Left lung (tissue), 10 donors: ENCODE measurements around the gene DMAP1. TPM values are rescaled to one million over a fixed set of nuclear protein-coding genes. Genes with fewer than 3 reads are reported as not detected.

Experiments used
- ATAC-seq: fragments of 200-7000 bp; cut with Tn5 transposase; one replicate; pipeline ENCODE4 v1.9.1; 2020; ENCODE audit warnings: moderate library complexity
- DNase-seq, 4 donors: peaks; one replicate each; pipeline ENCODE4 v3.0.0-alpha.2; 2013 to 2020
- H3K27ac ChIP-seq, 2 donors: fragments of 200-600 bp; sonication (generic) in 1 of 2; one replicate each; pipeline versions ENCODE4 v1.5.0 to v1.8.0; 2020 to 2021
- H3K27me3 ChIP-seq, 2 donors: fragments of 200-600 bp; sonication (generic) in 1 of 2; one replicate each; pipeline versions ENCODE4 v1.5.0 to v1.8.0; 2020 to 2021
- H3K36me3 ChIP-seq, 2 donors: fragments of 200-600 bp; sonication (generic) in 1 of 2; one replicate each; pipeline versions ENCODE4 v1.5.0 to v1.8.0; 2020 to 2021
- H3K4me1 ChIP-seq, 2 donors: fragments of 200-600 bp; one replicate each; pipeline ENCODE4 v1.8.0; 2021
- H3K4me3 ChIP-seq, 2 donors: fragments of 200-600 bp; sonication (generic) in 1 of 2; one replicate each; pipeline versions ENCODE4 v1.5.0 to v1.8.0; 2020 to 2021; ENCODE audit warnings: mild to moderate bottlenecking in 1 of 2
- H3K9me3 ChIP-seq, 2 donors: fragments of 200-600 bp; sonication (generic) in 1 of 2; one replicate each; pipeline versions ENCODE4 v1.5.0 to v1.8.0; 2020 to 2021
- intact Hi-C, 2 donors: fragments of 100-400 bp; cut with DNase I; formaldehyde crosslinking; loops; one replicate each; pipeline versions ENCODE4 v1.11.2 to v1.14.2; 2022
- polyA plus RNA-seq, 6 donors: library from polyadenylated mRNA; unstranded; fragments of 120-200 nt; gene quantifications; one replicate each; pipeline ENCODE4 v1.2.1, GENCODE V29; 2013; ENCODE audit not compliant: insufficient read length in 6 of 6
- total RNA-seq, 2 donors: library from RNA; stranded (reverse); fragmentation: NEBNext Ultra II Directional; extraction: Animal tissue kit (Norgen Biotek cat#: 25700); gene quantifications; one replicate each; pipeline ENCODE4 v1.2.1, GENCODE V29; 2021
- TF ChIP-seq, protein P1 (sequence below), 2 donors: fragments of 200-600 bp; sonication (generic) in 1 of 2; IDR thresholded peaks; one replicate each; pipeline versions ENCODE4 v1.5.0 to v1.8.0; 2021; ENCODE audit warnings: antibody characterized with exemption in 2 of 2
- donor health status: DM: no; HTN: yes; CAD: no.
- donor health status: DM: no; HTN: no; CAD: no.

Gene DMAP1
- total and polyA plus RNA-seq, 8 donors: 25.6 to 76.2 (median 66.5) TPM

DNA sequence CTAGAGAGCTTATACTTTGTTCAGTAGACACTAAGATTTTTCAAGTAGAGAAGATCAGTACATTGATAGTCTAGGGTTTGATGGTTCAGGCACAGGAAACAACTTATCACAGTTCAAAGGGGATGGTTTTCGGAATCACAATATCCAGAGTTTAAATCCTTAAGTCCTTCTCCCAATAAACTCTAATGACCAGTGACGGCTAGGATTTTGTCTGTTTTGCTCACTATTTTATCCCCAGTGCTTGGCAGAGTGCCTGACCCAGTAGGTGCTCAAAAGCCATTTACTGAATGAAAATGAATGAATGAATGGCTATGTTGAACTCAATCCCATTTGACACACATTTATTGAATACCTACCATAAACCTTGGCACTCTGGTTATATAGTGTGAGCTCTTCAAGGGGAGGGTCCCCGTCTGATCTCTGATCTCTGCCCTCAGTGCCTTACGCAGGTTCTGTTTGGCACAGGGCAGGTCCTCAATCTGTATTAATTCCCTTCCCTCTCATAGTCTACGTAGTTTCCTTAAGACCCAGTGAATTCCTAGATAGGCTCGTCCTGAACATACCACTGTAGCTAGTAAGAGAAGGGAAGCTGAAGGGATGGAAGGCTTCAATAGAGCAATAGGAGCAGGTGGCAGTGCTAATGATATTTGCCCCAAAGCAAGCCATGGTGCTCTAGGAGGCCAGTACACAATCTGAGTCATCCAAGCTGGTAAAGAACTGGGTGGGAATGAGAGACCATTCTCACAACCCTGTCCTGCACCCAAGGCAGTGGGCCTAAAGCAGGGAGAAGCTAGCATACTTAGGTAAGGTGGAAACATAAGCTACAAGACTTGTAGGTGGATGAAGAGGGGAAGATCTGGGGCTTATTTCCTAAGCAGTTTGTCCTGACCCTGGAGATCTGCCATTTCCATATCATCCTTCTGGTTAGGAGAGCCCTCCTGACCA, 53.4 kb downstream of the DMAP1 start:
- intact Hi-C loops: no loop called here
- no peak for ATAC-seq
- Histone ChIP-seq H3K27ac (no peak overlapping the region), H3K9me3 (no peaks in the 10 kb centered on the region), H3K4me3 (no peak overlapping the region), H3K4me1 (peaks cover 0 to 38% of the 10 kb centered on the region in 2 donors), H3K27me3 (no peaks in the 10 kb centered on the region), H3K36me3 (no peaks in the 10 kb centered on the region)
- no peak for DNase-seq
- TF ChIP-seq, protein P1, sequence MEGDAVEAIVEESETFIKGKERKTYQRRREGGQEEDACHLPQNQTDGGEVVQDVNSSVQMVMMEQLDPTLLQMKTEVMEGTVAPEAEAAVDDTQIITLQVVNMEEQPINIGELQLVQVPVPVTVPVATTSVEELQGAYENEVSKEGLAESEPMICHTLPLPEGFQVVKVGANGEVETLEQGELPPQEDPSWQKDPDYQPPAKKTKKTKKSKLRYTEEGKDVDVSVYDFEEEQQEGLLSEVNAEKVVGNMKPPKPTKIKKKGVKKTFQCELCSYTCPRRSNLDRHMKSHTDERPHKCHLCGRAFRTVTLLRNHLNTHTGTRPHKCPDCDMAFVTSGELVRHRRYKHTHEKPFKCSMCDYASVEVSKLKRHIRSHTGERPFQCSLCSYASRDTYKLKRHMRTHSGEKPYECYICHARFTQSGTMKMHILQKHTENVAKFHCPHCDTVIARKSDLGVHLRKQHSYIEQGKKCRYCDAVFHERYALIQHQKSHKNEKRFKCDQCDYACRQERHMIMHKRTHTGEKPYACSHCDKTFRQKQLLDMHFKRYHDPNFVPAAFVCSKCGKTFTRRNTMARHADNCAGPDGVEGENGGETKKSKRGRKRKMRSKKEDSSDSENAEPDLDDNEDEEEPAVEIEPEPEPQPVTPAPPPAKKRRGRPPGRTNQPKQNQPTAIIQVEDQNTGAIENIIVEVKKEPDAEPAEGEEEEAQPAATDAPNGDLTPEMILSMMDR (IDR thresholded peaks at IDR 0.05): no peak

DNA sequence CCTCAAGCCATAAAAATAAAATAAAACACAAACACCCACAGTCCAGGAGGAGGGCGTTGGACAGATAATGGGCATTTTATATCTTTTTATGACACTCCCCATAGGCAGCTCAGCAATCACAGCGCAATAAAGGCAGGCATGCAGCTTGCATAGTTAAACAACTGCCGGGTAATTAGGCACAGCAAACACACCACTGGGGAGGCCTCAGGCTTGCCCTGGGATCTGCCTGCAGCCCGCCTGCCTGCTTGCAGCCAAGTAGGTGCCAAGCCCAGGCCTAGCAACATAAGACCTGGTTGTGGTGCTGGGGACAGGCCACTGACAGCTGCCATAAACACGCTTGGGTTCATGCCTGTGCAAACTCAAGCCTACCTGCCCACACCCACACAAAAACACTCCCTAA, 54.2 kb downstream of the DMAP1 start:
- intact Hi-C loops: no loop called here
- DNase-seq (no peak), ATAC-seq (no peak)
- Histone ChIP-seq H3K4me1 (peaks cover 0 to 30% of the 10 kb centered on the region in 2 donors), H3K4me3 (no peak overlapping the region), H3K27ac (no peak overlapping the region), H3K36me3 (no peaks in the 10 kb centered on the region), H3K27me3 (no peaks in the 10 kb centered on the region), H3K9me3 (no peaks in the 10 kb centered on the region)
- TF ChIP-seq, protein P1 (IDR thresholded peaks at IDR 0.05): no peak

DNA sequence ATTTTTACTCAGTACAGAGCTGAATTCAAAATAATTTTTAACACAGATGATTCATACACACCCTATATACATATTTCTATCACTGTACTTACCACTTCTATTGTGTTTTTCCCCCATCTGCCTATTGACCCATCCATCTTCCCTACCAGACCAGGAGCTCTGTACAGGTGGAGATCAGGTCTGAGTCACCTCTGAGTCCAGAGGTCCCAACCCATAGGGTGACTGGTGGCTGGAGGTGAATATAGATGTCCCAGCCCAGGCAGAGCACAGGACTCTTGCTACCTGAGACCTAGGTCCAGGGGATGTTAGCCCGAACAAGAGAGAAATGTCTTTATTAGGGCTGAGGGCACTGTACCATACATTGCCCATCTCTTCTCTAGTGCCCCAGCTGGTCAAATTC, 54.8 kb downstream of the DMAP1 start:
- ATAC-seq (no peak), DNase-seq (no peak)
- Histone ChIP-seq H3K4me3 (no peak overlapping the region), H3K4me1 (peaks cover 0 to 24% of the 10 kb centered on the region in 2 donors), H3K9me3 (no peaks in the 10 kb centered on the region), H3K36me3 (no peaks in the 10 kb centered on the region), H3K27ac (no peak overlapping the region), H3K27me3 (no peaks in the 10 kb centered on the region)
- intact Hi-C loops: no loop called here
- TF ChIP-seq, protein P1 (IDR thresholded peaks at IDR 0.05): no peak

Other genes starting within 250 kb of the DMAP1 start
- 10 to 100 TPM; 13.5 to 23.4 TPM for gene DPH2, start 243.5 kb upstream of the DMAP1 start, total RNA-seq
- 10 to 100 TPM; 17.2 to 24.8 (median 18.9) TPM for gene DPH2, start 243.5 kb upstream of the DMAP1 start, polyA plus RNA-seq
- 100 to 1,000 TPM; 176 to 239 TPM for gene ATP6V0B, start 238.5 kb upstream of the DMAP1 start, total RNA-seq
- gene ATP6V0B, start 238.5 kb upstream of the DMAP1 start, polyA plus RNA-seq: 10 to 100 TPM; 56.5 to 69.3 (median 64.3) TPM
- gene B4GALT2, start 234.3 kb upstream of the DMAP1 start, total RNA-seq: 10 to 100 TPM; 39.1 to 50.1 TPM
- 10 to 100 TPM; 33.2 to 58.9 (median 43.5) TPM for gene B4GALT2, start 234.3 kb upstream of the DMAP1 start, polyA plus RNA-seq
- gene CCDC24, start 221.9 kb upstream of the DMAP1 start, total RNA-seq: 10 to 100 TPM in 1 of 2 donors, 1 to 10 TPM in 1; 9.9 to 13.7 TPM
- 10 to 100 TPM; 10.2 to 17.7 (median 12.9) TPM for gene CCDC24, start 221.9 kb upstream of the DMAP1 start, polyA plus RNA-seq
- gene SLC6A9, start 182.0 kb upstream of the DMAP1 start, total RNA-seq: 10 to 100 TPM; 12.4 to 28.5 TPM
- gene SLC6A9, start 182.0 kb upstream of the DMAP1 start, polyA plus RNA-seq: 10 to 100 TPM; 10.9 to 17.6 (median 14.6) TPM
- gene KLF17, start 94.7 kb upstream of the DMAP1 start, total RNA-seq: under 1 TPM; 0.26 to 0.29 TPM
- gene KLF17, start 94.7 kb upstream of the DMAP1 start, polyA plus RNA-seq: under 1 TPM in 4 of 6 donors, not detected in 2; 0.04 to 0.09 (median 0.05) TPM
- gene KLF18, start 71.8 kb upstream of the DMAP1 start, total RNA-seq: not detected
- not detected for gene KLF18, start 71.8 kb upstream of the DMAP1 start, polyA plus RNA-seq
- gene ERI3, start 141.8 kb downstream of the DMAP1 start, total RNA-seq: 10 to 100 TPM; 44.5 to 46.9 TPM
- 10 to 100 TPM; 62.1 to 70.7 (median 66.1) TPM for gene ERI3, start 141.8 kb downstream of the DMAP1 start, polyA plus RNA-seq
- 10 to 100 TPM; 50.8 to 58.9 TPM for gene RNF220, start 191.8 kb downstream of the DMAP1 start, total RNA-seq
- gene RNF220, start 191.8 kb downstream of the DMAP1 start, polyA plus RNA-seq: 100 to 1,000 TPM in 2 of 6 donors, 10 to 100 TPM in 4; 85.0 to 108 (median 95.6) TPM